Psoas muscle (tissue), 8 donors: ENCODE data around the gene SPATS2L. TPM values are rescaled to one million over a fixed set of nuclear protein-coding genes. Genes with fewer than 3 reads are reported as not detected.

Experiments used
- ATAC-seq, 4 donors: fragments of 200-7000 bp; cut with Tn5 transposase; one replicate each; pipeline ENCODE4 v1.9.1; 2020; ENCODE audit warnings: moderate library complexity in 3 of 4, mild to moderate bottlenecking in 2 of 4
- DNase-seq, 2 donors: peaks; one replicate each; pipeline ENCODE4 v3.0.0-alpha.2; 2020
- H3K27ac ChIP-seq: fragments of 200-600 bp; one replicate; pipeline ENCODE4 v1.8.0; 2022
- H3K27me3 ChIP-seq, 3 donors: fragments of 200-600 bp in 1 of 3; one replicate each; pipeline versions ENCODE4 v1.6.1 to v1.8.0; 2013 to 2022; ENCODE audit warnings: low read length in 2 of 3, mild to moderate bottlenecking in 2 of 3, moderate library complexity in 1 of 3; ENCODE audit not compliant: insufficient read depth in 3 of 3
- H3K36me3 ChIP-seq, 2 donors: fragments of 200-600 bp in 1 of 2; one replicate each; pipeline versions ENCODE4 v1.6.1 to v1.8.0; 2013 to 2022; ENCODE audit warnings: low read depth in 1 of 2, mild to moderate bottlenecking in 1 of 2, moderate library complexity in 1 of 2; ENCODE audit not compliant: insufficient read depth in 1 of 2
- H3K4me1 ChIP-seq: fragments of 200-600 bp; one replicate; pipeline ENCODE4 v1.8.0; 2022
- H3K4me3 ChIP-seq: fragments of 200-600 bp; one replicate; pipeline ENCODE4 v1.8.0; 2022; ENCODE audit warnings: mild to moderate bottlenecking
- H3K9me3 ChIP-seq: fragments of 200-600 bp; one replicate; pipeline ENCODE4 v1.8.0; 2022
- CTCF ChIP-seq: fragments of 200-600 bp; IDR thresholded peaks from one replicate; pipeline ENCODE4 v1.8.0; 2022; ENCODE audit warnings: antibody characterized with exemption
- WGBS, 3 donors: extraction: QIAGEN DNeasy Blood & Tissue Kit; methylation state at CpG; one replicate each; pipeline versions ENCODE4 v1.1.6 to v1.1.7; 2013; 5-methylcytosine and 5-hydroxymethylcytosine counted together
- intact Hi-C, 2 donors: fragments of 100-400 bp; cut with DNase I; formaldehyde crosslinking; loops; one replicate each; pipeline versions ENCODE4 v1.11.0 to v1.14.2; 2022
- polyA plus RNA-seq, 3 donors: library from polyadenylated mRNA; stranded (reverse); fragments of 200-250 nt; gene quantifications; one replicate each; pipeline ENCODE4 v1.2.3, GENCODE V29; 2013
- total RNA-seq, 4 donors: library from RNA; stranded (reverse); fragmentation: NEBNext Ultra II Directional in 2 of 4; extraction: Animal tissue kit (Norgen Biotek cat#: 25700) in 2 of 4; gene quantifications; one replicate each; pipeline versions ENCODE4 v1.2.1 to v1.2.4, GENCODE V29; 2021 to 2023
- donor health status: healthy with polysubstance abuse.
- donor health status: DM: no; HTN: no; CAD: no; lungs with moderate emphysema.
- donor health status: Bipolar disorder and iron deficiency.
- donor health status: healthy.
- donor health status: DM: yes; HTN: yes; CAD: no.
- donor health status: DM: no; HTN: no; CAD: no.
- donor health status: DM: no; HTN: no; CAD: no.
- donor health status: DM: yes; HTN: yes; CAD: no.

Gene SPATS2L
- total and polyA plus RNA-seq, 7 donors = 34.2 to 286 (median 60.2) TPM

GRCh38 chr2:200454927-200455801, 148.7 kb downstream of the SPATS2L start:
- H3K4me1 ChIP-seq = peaks cover 21% of the 10 kb centered on the region
- ATAC-seq = peak; percentile 94 to 98 (median 96)
- no peak for TF ChIP-seq CTCF
- no peak overlapping the region for H3K27ac ChIP-seq
- no peak for DNase-seq
- H3K9me3 ChIP-seq = no peaks in the 10 kb centered on the region
- 35 to 42% (median 40%) methylated on average over 4 of the region's 4 CpGs for WGBS, 3 donors
- intact Hi-C loops = loop anchor here in 1 of 2 donors (10.0 kb wide), 1 partner anchor 150 kb away; the partner anchor contains the start of gene SPATS2L
- peaks cover 0 to under 1% of the 10 kb centered on the region in 2 donors for H3K36me3 ChIP-seq
- no peak overlapping the region for H3K4me3 ChIP-seq
- no peaks in the 10 kb centered on the region for H3K27me3 ChIP-seq

GRCh38 chr2:200455958-200456421, 149.5 kb downstream of the SPATS2L start:
- DNase-seq (no peak), ATAC-seq (peak; percentile 13 to 56 (median 28))
- H3K4me3 ChIP-seq = no peak overlapping the region
- no peaks in the 10 kb centered on the region for H3K9me3 ChIP-seq
- H3K4me1 ChIP-seq = peaks cover 21% of the 10 kb centered on the region
- no peak overlapping the region for H3K27ac ChIP-seq
- H3K36me3 ChIP-seq = peaks cover 0 to 9% of the 10 kb centered on the region in 2 donors
- intact Hi-C loops = loop anchor here in 1 of 2 donors (10.0 kb wide), 1 partner anchor 151 kb away; the partner anchor contains the start of gene SPATS2L
- 30 to 45% (median 33%) methylated on average over 4 of the region's 4 CpGs for WGBS, 3 donors
- no peak for TF ChIP-seq CTCF
- no peaks in the 10 kb centered on the region for H3K27me3 ChIP-seq

- Histone ChIP-seq H3K27ac (no peak overlapping the region), H3K27me3 (no peaks in the 10 kb centered on the region), H3K4me3 (no peak overlapping the region), H3K36me3 (peaks cover 0 to 14% of the 10 kb centered on the region in 2 donors), H3K9me3 (no peaks in the 10 kb centered on the region), H3K4me1 (peaks cover 21% of the 10 kb centered on the region)
- ATAC-seq = no peak
- intact Hi-C loops = loop anchor here in 1 of 2 donors (10.0 kb wide), 1 partner anchor 152 kb away; the partner anchor contains the start of gene SPATS2L
- no peak for DNase-seq
- TF ChIP-seq CTCF = no peak
- 60 to 64% (median 62%) methylated on average over 2 of the region's 2 CpGs for WGBS, 3 donors
Observed at GRCh38 chr2:200456567-200456966, 150.1 kb downstream of the SPATS2L start.

- TF ChIP-seq CTCF = no peak
- Histone ChIP-seq H3K9me3 (no peaks in the 10 kb centered on the region), H3K27ac (no peak overlapping the region), H3K36me3 (peaks cover 0 to 33% of the 10 kb centered on the region in 2 donors), H3K27me3 (no peaks in the 10 kb centered on the region), H3K4me3 (no peak overlapping the region), H3K4me1 (peaks cover 21% of the 10 kb centered on the region)
- DNase-seq (no peak), ATAC-seq (no peak)
- intact Hi-C loops = loop anchor here in 1 of 2 donors (10.0 kb wide), 1 partner anchor 154 kb away; the partner anchor contains the start of gene SPATS2L
- WGBS, 3 donors = 45 to 82% (median 57%) methylated on average over 3 of the region's 3 CpGs
Observed at GRCh38 chr2:200459101-200459500, 152.6 kb downstream of the SPATS2L start.
